GM18511 (cell line): ENCODE measurements around the gene PDE4B.
A peak's percentile ranks its signal among the peaks of the same experiment; 100 is the strongest.

ENCODE experiments used
- ATAC-seq: cut with Tn5 transposase; IDR thresholded peaks from one replicate; pipeline ENCODE4 v1.9.1; 2021; ENCODE audit warnings: mild to moderate bottlenecking, moderate library complexity; ENCODE audit not compliant: unreplicated experiment

The PDE4B gene

DNA sequence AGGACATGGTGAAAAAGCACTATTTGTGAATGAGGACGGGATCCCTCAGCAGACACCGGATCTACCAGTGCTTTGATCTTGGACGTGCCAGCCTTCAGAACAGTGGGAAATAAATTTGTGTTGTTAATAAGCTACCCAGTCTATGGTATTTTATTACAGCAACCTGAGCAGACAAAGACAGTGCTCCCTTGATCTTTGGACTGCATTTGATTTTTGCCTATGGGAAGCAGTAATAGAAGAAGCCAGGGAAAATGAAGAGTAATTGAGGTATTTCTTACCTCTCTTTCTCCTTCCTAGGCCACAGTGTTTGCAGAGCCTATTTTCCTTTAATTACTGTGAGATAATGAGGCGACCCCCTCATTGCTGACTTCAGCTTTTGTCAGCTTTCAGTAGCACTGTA, 87.9 kb downstream of the PDE4B start:
- no peak for ATAC-seq

DNA sequence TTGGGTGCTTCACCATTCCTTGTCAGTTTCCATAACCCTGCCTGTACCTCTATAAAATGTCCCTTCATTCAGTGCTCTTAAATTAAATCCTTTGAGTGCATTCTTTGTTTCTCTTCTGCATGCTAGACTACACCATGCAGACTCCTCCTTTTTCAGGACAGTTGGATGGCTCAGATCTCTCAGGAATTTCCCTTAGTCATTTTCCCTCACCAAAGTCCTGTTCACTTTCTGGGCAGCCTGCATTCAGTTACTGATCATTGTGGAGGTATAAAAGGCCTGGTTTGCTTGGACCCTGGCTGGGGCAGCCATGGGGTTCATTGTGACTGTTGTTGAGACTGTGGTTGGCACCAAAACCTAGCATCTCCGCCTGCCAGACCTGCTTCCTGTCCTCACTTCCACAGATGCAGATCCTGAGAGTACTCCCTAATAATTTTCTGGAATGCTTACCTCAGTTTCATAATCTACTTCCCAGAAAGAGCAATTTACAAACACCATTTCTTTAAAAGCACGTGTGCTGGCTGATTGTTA, 88.4 kb downstream of the PDE4B start:
- ATAC-seq = no peak

DNA sequence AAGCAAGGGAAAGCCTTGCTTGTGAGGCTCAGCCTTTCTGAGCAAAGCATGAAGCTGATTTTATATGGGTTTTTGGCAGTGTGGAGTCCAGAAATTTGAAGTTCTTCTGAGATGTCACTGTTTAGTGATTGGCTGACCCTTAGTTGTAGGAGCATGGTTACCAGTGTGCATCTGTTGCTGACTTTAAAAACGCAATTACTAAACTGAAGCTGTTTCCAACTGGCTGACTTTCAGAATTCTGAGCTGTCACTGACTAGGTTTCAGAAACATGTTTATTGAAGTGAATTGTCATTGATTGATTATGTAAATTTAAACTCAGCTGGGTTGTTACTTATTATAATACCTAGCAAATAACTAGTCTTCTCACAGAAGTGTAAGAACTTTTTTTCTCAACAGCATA, 89.4 kb downstream of the PDE4B start:
- ATAC-seq = no peak

DNA sequence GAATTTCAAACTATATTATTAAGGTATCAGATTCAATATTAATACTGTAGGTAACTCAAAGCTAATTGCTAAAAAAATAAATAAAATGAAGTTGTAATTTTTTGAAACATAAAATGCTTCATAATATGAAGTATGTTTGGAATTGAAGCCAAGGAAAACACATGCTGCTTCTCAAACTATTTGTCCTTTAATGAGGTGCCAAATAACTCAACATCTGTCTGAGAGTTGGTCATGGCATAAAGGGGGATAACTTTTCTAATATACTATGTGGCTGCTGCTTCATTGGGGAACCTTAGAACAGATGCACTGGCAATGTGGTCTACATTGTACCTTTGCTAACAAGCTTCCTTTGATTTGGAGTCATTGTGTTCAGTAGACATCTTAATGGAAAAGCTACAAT, 96.7 kb downstream of the PDE4B start:
- no peak for ATAC-seq

DNA sequence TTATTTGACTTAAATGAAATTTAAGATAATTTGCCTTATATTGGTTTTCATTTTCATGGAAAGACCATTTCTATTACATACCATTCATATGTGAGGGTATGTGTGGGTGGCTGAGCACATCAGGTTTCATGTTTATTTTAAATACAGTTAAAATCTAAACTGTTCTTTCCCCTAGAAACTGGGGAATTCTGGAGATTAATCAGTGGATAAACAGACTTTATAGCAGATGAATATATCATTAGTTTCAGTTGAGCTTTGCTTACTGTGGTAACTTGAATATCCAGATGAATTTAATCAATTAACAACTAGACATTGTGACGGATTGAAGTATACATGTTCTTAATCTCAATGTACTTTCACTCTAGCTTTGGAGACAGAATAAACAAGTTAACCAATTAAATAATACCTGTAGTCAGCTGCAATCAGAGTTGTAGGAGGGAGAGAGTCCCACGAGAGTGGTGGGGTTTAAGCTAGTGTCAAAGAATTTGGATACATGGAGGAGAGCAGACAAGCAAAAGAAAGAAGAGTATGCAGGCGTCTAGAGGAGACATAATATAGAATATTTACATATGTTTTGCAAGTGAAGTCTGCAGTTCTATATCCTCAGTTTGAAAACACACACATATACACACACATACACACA, 97.6 kb downstream of the PDE4B start:
- no peak for ATAC-seq

DNA sequence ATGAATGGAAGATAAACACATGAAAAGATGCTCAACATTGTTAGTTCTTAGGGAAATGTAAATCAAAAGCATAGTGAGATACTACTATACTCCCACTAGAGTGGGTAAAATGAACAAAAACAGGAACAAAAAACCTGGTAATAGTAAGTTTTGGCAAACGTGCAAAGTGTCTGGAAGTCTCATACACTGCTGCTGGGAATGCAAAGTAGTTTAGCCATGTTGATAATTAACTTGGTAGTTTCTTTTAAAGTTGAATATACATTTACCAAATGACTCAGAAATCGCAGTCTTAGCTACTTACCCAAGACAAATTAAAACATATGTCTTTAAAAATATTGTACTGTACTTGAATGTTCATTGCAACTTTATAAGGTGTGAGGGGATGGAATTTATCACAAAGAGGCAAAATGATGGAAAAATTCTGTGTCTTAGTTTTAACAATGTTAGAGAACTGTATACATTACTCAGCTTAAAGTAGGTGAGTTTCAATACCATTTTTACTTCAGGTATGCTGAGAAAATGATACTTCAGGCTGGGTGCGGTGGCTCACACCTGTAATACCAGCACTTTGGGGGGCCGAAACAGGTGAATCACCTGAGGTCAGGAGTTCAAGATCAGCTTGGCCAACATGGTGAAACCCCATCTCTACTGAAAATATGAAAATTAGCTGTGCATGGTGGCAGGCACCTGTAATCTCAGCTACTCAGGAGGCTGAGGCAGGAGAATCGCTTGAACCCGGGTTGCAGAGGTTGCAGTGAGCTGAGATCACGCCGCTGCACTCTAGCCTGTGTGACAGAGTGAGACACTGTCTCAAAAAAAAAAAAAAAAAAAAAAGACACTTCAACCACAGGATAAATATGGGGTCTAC, 102.3 kb downstream of the PDE4B start:
- peak; percentile 92 for ATAC-seq

DNA sequence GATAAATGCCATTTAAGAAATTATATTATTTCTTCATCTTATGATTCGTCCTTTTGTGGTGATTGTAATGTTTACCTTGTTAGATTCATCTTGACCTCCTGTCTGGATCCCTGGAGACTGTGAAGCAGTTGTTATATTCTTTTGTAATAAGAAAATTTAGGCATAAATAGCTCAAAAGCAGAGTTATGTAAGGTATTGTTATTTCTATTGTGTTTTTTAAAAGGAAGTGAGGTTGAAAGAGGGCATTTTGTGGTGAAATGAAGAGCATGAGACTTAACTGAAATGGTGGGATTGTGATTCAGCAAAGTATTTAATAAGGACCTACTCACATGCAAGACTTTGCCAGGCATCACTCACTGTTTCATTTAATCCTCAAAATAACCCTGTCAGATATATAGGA, 104.0 kb downstream of the PDE4B start:
- no peak for ATAC-seq

DNA sequence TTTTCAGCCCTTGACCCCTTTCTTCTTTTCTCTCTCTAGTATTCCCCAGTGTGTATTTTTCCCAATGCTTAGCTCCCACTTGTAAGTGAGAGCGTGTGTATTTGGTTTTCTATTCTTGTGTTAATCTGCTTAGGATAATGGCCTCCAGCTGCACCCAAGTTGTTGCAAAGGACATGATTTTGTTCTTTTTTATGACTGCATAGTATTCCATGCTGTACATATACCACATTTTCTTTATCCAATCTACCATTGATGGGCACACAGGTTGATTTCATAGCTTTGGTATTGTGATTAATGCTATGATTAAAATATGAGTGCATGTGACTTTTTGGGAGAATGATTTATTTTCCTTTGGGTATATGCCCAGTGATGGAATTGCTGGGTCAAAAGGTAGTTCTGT, 104.8 kb downstream of the PDE4B start:
- no peak for ATAC-seq

DNA sequence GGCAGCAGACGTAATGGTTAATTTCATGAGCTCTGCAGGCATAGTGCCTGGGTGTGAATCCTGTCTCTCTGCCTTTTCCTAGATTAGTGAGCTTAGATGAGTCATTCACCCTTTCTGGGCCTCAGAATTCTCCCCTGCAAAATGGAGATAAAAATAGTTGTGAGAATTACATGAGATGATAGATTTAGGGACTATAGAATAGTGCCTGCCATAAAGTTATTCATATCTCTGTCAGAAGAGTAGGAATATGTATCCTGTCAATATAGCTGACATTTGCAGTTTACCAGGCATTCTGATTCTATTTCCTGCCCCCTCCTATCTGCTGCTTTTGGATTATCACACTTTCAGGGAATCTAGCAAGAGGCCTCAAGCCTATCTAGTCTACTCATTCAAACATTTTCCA, 112.0 kb downstream of the PDE4B start:
- ATAC-seq = no peak

DNA sequence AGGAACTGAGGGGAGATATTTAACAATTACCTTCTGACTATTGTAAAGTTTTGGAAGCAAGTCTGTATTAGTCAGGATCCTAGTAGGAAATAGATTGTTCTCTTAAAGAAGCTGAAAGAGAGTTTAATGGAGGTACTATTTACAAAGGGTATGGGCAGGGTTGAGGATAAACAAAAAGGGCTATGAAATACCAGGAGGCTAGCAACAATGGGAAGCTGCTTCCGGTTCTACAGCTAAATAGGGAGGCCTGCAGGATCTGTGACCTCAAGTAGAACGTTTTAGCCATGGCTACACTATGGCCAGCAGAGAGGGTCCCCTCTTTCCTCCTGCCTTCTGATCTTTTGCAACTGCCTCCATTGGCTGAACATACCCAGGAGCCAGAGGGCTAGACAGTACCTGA, 117.7 kb downstream of the PDE4B start:
- no peak for ATAC-seq

DNA sequence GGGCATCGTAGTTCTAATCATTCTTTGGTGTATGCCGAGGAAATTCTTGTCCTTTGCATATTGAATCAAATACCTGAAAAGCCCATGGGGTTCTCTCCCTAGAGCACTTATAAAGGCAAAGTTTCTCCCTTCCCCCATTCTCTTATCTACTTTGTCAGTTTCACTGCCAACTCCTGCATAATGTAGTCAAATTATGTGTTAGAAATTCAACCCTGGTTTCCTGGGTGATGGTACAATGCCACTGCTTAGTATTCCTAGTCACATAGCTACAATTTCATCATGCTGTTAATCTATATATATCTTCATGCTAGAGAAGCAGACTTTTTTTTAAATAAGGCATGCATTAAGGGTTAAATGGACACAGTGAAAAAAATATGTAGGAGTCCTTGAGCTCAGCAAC, 119.0 kb downstream of the PDE4B start:
- no peak for ATAC-seq

DNA sequence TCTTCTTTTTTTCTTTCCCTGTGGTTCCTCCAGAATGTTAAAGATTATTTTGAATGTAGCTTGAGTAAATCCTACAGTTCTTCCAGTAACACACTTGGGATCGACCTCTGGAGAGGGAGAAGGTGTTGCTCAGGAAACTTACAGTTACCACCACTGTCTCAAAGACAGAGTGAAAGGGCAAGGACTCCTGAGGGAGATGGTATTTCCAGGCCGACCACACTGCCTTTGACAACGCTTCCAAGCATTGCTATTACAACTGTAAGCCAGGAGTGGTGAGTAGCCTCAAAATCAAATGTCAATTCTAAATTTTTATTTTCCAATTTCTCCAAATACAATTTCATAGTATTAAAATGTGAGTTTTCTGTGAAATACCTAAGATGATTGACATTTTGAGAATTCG, 125.9 kb downstream of the PDE4B start:
- ATAC-seq = no peak

DNA sequence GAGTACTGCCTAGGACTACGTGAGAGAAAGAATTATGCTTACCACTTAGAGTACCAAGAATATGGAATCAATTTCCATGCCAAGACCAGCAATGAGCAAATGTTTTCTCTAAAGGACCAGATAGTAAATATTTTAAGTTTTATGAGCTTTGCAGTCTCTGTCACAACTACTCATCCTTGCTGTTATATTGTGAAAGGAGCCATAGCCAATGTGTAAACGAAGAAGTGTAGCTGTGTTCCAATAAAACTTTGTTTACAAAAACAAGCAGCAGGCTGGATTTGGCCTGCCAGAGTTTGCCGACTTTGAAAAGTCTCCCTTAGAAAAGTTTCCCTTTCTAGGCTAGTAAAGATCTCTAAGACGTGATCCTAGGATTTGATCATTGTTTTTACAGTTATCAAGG, 128.8 kb downstream of the PDE4B start:
- ATAC-seq = no peak

DNA sequence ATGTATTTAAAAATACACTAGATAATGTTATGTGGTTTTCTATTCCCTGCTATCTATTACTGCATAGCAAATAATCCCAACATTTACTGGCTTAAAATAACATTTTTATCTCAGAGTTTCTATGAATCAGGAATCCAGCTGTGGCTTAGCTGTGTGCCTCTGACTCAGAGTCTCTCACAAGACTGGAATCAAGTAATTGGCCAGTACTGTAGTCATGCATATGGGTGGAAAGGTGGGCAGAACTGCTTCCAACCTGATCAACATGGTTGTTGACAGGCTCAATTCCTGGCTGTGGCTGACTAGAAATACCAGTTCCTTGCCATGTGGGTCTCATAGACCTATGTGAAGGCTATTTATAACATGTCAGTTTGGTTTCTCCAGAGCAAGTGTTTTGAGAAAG, 131.8 kb downstream of the PDE4B start:
- no peak for ATAC-seq

DNA sequence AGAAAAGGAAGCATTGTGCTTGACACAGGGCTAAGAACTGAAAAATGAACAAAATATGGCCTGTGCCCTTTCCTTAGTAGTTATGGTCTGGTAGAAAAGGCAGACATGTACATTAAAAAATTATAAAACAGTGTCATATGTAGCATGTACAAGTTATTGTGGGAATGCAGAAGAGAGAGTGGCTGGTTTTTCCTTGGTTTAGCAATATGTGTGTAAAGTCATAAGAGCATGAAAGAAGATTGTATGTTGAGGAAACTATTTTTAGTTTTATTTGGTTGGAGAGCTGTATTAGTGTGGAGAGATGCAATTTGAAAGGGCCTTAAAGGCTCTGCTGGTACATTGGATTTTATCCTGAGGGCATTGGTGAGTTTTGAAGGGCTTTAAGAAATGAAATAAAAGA, 145.8 kb downstream of the PDE4B start:
- no peak for ATAC-seq

DNA sequence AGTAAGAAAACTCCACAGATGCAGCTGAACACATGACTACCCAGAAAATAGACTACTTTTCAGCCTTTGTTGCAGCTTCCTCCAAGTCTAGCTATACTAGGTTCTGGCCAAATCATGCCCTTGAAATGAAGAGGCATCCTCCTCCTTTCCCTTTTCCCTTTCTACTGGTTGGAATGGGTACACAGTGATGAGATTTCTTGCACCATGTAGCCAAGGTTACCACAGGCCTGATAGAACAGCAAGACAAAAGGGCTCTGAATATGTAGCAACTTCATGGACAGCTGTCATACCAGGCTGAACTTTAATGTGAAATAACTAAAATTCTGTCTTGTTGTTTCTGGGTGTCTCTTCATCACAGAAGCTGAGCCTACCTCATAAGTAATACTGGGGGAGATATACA, 146.5 kb downstream of the PDE4B start:
- ATAC-seq = no peak

DNA sequence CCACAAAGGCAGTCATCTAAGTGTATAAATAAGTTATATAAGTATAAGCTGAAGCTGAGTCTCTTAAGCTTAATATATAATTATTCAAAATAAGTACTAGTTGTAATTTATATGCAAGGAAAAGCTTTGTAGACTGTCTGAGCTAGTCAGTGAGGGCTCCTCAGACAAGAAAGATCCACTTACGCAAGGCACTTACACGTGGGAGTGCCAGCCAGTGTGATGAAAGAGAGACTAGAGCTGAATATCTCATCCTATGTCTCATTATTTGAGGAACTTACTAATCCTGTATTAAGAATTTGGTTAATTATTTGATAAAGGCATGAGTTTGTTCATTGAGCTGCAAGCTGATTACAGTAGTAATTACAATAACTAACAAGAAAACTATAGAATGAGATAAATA, 146.9 kb downstream of the PDE4B start:
- ATAC-seq = no peak

DNA sequence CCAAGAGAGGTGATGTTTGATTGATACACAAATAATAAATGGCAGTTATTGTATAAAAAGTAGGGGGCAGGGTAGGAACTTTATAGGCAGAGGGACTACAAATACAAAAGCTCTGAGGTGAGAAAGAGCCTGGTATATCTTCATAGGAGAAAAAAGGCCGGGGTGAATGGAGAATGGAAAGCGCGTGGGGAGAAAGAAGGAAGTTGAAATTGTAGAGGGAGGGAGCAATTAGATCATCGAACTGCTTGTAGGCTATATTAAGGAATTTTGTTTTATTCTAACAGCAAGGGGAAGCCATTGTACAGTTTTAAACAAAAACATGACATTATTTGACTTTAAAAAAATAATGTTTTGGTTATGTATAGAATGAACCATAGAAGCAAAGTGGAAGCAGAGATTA, 147.4 kb downstream of the PDE4B start:
- ATAC-seq = no peak

DNA sequence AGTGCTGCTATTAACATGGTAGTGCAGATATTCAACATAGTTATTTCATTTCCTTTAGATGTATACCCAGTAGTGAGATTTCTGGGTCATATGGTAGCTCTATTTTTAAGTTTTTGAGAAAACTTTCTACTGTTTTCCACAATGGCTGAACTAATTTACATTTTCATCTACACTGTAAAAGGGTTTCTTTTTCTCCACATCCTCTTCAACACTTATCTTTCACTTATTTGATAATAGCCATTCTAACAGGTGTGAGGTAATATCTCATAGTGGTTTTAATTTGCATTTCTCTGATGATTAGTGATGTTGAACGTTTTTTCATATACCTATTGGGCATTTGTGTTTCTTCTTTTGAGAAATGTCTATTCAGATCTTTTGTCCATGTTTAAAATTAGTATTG, 149.8 kb downstream of the PDE4B start:
- no peak for ATAC-seq

DNA sequence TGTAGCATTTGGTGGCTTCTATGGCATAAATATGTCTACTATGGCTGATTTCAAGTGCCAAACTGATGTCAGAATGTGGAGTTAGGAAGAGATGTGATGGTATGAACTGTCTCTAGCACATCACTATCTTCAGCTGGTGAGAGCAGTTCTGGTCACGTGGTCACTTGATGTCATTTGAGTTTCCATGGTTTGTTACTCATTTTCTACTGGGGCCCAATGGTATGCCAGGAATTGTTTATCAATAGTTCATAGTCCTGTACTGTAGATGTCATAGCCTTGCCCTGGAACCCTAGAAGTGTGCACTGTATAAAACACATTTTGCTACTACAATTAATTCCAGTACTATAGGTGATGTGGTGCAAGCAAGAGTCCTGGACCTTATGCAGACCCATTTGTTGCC, 153.7 kb downstream of the PDE4B start:
- ATAC-seq = no peak

DNA sequence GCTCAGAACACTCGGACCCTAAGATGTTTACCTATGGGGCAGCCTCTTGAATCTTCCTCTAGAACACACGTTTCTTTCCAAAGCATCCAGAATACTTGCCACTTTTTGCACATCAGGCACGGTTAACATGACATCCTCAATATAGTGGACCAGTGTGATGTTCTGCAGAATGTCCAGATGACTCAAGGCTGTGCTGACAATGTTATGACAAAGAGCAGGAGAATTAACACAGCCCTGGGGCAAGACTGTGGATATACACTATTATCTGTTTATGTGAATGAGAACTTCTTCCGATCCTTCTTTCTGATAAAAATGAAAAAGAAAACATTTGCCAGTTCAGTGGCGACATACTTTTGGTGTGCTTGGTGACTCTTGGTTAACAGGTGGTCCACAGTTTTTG, 154.3 kb downstream of the PDE4B start:
- no peak for ATAC-seq

DNA sequence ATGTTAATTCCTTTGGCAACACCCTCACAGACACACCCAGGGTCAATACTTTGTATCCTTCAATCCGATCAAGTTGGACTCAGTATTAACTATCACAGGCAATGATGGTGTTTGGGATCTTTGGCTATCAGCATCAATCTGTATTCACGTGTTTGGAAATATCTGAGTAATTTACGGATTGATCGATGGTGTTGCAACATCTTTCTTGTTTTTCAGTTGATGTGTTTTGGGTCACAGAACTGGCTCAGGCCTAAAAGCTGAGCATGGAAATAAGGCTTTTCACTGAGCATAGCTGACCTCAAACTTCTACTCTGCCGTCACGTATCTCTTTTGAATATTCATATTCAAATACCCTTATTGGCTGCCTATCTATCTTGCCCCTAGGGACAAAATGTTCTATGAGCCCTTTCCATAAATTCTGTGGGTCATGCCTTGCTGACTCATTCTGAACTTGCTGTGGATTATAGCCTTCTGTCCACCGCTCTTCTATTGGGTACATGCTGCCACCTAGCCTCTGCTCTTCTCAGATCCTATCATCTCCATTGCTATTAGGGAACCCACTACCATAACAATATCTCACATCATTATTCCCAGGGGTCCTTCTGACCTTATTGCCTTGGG, 156.0 kb downstream of the PDE4B start:
- no peak for ATAC-seq
